Measurements from ENCODE around the gene LYG1.

DNA sequence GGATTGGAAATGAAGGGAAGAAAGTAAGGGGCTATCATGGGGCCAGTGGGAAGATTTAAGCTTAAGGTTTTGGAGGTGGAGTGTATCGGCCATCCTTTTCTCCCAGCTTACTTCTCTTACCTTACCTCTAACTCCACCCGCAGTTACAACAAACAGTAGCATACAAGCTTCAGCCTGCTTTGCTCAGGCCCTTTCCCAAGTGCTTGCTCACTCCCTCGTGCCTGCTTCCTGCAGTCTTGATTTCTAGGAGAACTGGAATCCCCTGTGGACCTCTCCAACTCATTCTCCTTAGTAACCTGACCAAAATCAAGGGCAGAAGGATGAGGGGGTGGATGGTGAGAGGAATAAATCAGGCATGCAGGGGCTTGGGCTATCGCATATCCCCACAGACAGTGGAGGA, 39.8 kb downstream of the LYG1 start:
- TF ChIP-seq KLF10 (CRISPR knock-in tag; IDR thresholded peaks at IDR 0.05) (no peak), CBX1 (IDR thresholded peaks at IDR 0.05; ENCODE audit: low read depth) (no peak), RNF2 (IDR thresholded peaks at IDR 0.05) (no peak), POLR2AphosphoS2 (IDR thresholded peaks at IDR 0.05; ENCODE audit: low read length) (no peak), RAD21 (CRISPR knock-in tag; conservative IDR thresholded peaks at IDR 0.05 in 1 of 2, IDR thresholded peaks at IDR 0.05 in 1 of 2) (no peak), PHF20 (IDR thresholded peaks at IDR 0.05; ENCODE audit: partially characterized antibody) (no peak)
- TF ChIP-seq, protein P1, sequence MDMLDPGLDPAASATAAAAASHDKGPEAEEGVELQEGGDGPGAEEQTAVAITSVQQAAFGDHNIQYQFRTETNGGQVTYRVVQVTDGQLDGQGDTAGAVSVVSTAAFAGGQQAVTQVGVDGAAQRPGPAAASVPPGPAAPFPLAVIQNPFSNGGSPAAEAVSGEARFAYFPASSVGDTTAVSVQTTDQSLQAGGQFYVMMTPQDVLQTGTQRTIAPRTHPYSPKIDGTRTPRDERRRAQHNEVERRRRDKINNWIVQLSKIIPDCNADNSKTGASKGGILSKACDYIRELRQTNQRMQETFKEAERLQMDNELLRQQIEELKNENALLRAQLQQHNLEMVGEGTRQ (CRISPR knock-in tag; IDR thresholded peaks at IDR 0.05): no peak
